NCI-H1417 treated with DMSO at 0.1 percent for 48 hours (cell line): Measurements from ENCODE around the gene ASPDH.
A peak's percentile ranks its signal among the peaks of the same experiment; 100 is the strongest.

ENCODE experiments used
- DNase-seq: peaks from one replicate; lab custom pipeline; 2025; lab: John Stamatoyannopoulos, UW

ASPDH gene

DNA sequence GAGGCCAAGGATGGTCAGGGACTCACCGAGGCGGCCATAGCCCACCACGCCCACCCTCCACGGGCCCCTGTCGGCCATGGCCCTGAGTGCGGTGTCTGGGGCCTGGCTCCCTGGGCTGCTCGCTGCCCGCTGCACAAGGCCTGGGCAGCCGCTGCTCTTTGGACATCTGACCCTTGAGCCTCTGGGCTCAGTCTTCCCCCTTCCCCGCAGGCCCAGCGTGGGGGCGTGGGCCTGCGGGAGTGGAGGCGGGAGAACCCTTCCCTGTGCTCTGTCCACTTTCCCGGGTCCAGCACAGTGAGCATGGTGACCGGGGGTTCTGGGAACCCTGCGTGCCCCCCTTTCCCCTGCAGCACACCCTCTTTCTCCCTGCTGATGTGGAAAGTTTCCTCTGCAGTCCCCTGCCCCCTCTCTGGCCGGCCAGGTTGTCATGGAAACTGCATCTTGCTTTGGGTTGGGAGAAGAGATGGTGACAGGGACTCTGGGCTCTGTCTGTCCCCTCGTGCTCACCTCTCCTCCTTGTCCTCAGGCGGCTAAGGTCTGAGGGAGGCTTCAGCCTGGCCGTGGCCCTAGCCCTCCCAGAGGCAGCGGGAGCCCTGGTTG is at the start of gene ASPDH:
Gene ASPDH, minus strand, starts transcription at position 168 of the 600 bp plus-strand sequence. Its CDS starts 90 bp downstream, at position 78.
- no peak for DNase-seq

DNA sequence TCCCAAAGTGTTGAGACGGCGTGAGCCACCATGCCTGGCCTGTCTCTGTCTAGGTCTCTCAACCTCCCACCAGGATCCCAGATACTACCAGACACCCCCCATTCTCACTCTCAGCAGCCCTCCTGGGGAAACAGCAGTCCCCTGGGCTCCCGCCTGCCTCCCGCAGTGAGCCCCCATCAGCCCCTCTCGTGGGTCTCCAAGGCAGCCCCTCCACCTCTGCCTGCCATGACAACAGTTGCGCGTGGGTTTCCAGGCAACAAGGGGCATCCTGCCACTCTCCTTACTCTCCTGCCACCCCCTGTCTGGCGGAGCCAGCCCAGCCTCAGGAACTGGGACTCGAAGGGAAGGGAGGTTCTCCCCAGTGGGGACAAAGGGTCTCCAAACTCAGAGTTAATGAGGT is 49.3 kb upstream of the ASPDH start:
- no peak for DNase-seq

DNA sequence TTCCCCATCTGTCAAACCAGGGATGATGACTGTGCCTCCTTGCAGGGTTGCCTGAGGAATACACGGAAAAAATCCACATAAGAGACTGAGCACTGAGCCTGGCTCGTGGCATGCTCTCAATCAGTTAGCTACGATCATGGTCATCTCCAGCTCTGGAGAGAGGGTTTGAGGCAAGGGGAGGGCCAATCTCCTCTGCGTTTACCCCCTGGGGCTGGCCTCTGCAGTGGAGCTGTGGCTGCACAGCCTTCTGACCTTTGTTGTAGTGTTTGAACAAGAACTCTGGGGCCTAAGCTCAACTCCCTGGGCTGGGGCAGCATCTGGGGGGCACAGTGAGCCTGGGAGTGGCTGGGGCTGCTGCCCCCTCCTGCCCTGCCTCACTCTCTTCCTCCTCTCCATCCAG is 48.6 kb upstream of the ASPDH start:
- no peak for DNase-seq

DNA sequence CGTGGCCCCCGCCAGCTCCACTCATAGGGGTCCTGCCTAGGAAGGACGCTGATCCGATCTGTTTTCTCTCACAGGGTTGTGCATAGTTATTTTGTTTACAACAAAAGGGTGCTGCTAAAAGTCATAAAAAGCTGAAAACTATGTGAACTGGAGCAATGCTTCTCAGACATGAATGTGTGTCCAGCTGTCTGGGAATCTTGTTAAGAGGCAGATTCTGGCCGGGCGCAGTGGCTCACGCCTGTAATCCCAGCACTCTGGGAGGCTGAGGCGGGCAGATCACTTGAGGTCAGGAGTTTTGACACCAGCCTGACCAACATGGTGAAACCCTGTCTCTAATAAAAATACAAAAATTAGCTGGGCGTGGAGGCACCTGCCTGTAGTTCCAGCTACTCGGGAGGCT is 45.9 kb upstream of the ASPDH start:
- DNase-seq: no peak

DNA sequence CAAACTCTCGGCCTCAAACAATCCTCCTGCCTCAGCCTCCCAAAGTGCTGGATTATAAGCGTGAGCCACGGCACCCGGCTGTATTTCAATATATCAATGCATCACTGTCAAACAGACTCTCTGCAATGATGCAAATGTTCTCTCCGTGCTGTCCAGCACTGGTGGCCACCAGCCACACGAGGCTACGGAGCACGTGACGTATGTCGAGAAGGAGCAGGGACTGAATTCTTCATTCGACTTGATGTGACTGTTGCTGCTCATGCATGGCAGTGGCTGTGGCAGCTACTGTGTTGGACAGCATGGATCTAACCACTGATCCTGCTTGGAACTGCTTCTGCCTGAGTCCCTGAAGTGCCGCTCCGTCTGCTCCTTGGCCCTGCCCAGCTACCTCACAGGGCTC is 44.7 kb upstream of the ASPDH start:
- no peak for DNase-seq

DNA sequence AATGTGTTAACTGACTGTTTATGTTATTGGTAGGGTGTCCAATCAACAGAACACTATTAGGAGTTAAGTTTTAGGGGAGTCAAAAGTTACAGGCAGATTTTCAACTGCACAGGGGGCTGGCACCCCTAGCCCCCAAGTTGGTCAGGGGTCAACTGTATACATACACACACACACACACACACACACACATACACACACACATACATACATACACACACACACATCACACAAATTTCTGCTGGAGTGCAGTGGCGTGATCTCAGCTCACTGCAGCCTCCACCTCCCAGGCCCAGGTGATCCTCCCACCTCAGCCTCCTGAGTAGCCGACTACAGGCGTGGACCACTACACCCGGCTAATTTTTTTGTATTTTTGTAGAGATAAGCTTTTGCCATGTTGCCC is 44.3 kb upstream of the ASPDH start:
- DNase-seq: no peak

DNA sequence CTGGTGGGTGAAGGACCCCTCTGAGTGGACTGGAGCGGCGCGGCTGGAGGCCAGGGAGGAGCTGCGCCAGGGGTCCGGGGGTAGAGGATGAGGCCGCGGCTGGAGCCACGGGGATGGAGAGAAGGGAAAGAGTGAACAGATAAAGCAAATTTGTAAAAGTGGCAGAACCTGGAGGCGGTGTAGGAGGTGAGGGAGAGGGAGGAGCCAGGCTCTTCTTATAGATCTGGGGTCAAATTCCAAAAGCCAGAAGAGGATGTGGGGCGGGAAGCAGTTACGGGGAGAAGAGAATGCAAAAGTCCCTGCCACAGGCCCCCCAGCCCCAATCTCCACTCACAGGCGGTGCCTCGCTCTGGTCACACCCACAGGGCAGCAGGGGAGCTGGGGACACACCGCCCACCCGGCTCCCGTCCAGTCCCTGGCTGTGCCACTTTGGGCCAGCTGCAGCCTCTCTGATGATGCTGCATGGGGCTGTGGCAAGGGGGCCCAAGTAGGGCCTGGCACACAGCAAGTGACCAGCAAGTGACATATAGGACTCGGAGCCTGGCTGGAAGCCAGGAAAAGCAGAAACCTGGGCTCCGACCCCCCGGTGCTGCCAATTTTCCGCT is 43.4 kb upstream of the ASPDH start:
- DNase-seq: no peak

DNA sequence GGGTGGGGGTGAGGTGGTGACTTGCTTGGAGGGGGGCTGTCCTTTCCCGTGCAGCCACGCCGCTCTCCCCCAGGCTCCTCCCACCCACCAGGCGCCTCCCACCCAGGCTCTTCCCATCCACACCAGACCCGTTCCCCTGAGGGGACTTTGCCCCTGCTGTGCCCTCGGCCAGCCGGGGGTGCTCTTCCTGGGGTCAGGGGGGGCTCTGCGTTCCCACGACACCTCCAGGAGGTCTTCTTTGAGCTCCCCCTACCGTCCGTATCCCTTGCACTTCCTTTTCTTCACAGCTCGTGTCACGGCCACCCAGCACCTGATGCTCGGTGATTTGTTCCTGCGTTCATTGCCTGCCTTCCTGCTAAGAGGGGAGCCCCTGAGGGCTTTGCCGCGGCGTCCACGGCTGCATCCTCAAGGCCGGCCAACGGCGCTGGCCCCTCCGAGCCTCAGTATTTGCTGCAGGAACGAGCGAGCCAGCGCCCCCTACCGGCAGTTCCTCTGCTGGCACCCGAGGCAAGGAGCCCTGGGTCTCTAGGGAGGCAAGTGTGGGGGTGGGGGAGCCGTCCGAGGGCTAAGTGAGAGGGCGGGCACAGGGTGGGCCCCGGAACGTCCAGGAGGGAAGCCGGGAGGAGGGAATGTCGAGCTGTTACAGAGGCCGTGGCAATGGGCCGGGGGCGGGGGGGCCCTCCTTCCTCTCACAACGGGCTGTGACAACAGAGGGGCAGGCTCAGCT is 42.7 kb upstream of the ASPDH start:
- peak; percentile 27 for DNase-seq

DNA sequence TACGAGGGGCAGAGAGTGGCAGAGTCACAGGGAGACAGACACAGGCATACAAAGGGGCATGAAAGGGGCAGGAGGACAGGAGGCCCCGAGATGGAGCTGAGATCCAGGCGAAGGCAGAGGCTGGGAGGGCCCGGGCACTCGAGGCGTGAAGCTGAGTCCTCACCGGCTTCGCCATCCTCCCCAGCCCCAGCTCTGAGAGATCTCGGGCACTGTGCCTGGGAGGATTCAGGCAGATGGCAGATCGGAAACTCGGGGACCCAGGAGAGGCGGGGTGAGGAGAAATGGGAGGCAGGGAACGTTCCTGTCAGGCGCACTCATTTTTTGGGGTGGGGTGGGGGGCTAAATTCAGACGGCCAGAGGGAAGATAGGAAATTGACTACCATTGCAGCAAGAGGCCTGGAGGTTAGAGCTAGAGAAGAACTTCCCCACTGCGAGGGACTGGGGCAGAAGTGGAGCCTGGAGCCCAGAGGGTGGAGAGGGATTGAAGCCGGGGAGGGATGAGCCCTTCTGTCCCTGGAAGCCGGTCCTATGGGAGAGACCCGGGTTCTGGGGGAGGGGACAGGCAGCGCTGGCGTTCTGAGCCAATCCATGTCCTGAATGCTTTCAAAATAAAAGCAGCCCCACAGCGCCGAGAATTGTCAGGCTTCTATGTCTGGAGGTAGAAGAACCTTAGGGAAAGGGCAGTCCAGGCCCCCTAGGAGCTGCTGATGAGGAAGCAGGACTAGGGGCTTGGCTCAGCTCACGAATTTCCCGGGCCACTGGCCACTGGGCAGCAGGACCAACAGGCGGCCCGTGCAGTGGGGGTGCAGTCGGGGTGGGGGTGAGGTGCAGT is 42.0 kb upstream of the ASPDH start:
- DNase-seq: no peak

DNA sequence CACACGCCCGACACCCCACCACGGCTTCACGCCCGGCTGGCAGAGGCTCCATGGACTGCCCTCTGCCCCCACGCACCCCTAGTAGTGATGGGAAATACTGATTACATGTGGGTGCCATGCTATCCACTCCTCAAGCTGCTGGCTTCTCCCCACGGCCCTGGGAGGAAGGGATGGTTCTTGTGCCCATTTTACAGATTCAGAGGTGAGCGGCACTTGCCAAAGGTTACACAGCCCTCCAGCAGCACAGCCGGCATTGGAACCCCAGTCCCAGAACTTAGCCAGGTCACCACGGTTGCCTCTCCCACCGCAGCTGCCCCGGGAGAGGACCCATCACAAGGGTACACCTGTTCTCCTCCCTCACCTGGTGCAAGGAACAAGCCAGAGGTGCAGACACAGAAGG is 41.3 kb upstream of the ASPDH start:
- DNase-seq: no peak

DNA sequence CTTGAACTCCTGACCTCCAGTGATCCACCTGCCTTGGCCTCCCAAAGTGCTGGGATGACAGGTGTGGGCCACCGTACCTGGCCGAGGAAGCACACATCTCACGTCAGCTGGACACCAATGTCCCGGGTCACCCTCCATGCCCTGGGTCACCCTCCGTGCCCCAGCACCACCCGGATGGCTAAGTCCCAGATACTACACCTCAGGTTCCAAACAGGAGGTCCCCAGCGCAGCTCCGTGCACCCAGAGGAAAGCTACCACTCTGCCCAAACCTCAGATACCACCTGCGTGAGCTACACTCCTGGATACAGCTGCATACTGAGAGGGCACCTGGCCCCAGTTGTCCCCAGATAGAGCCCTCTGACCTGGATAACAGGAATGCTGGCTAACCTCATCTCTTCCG is 40.5 kb upstream of the ASPDH start:
- DNase-seq: no peak

DNA sequence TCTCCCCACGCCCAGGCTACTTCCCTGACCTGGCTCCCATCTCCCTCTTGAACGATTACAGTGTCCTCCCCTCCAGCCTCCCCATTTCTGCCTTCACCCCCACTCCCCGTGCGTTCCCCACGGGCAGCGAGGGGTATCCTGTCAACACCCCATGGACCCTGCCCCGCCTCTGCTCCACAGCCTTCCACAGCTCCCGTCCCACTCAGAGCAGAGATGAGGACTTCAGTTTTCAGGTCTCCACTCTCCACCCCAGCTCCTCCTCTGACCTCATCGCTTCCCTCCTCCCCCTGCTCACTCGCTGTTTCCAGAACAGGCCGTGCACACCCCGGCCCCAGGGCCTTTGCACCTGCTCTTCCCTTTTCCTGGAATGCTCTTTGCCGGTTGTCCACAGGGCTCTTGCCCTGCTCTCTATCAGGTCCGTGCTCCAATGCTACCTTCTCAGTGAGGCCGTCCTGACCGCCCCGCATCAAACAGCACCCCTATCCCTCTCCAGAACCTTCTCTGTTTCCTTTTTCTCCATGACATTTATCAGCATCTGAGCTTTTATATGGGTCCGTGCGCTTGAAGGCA is 39.5 kb upstream of the ASPDH start:
- no peak for DNase-seq

DNA sequence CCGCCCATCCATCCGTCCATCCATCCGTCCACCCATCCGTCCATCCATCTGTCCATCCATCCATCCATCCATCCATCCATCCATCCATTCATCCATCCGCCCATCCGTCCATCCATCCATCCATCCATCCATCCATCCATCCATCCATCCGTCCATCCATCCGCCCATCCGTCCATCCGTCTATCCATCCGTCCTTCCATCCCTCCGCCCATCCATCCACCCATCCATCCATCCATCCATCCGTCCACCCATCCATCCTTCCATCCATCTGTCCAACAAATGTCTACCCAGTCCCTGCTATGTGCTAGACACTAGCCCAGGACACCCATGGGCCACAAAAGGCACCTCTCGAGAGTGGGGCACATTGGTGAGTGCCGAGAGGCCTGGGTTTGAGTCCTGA is 38.8 kb upstream of the ASPDH start:
- no peak for DNase-seq

DNA sequence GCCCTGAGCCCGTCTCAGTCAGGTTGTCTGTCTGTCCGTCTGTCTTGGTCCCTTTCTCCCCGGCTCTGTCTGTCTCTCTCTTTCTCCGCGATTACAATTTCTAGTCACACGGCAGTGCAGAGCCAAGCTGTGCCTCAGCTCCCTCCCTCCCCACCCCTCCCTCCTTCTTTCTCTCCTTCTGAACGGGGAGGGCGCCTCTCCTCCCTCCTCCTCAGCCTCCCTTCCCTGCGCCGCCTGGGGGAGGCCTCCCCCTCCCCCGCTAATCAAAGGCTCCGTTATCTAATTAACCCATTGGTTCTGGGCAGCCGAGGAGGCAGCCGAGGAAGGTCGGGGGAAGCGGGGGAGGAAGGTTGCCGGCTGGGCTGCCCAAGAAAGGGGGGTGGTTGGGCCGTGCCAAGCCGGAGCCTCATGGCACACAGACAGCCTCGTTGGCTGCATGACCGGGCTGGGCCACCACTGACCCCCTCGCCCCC is 38.0 kb upstream of the ASPDH start:
- DNase-seq: no peak

DNA sequence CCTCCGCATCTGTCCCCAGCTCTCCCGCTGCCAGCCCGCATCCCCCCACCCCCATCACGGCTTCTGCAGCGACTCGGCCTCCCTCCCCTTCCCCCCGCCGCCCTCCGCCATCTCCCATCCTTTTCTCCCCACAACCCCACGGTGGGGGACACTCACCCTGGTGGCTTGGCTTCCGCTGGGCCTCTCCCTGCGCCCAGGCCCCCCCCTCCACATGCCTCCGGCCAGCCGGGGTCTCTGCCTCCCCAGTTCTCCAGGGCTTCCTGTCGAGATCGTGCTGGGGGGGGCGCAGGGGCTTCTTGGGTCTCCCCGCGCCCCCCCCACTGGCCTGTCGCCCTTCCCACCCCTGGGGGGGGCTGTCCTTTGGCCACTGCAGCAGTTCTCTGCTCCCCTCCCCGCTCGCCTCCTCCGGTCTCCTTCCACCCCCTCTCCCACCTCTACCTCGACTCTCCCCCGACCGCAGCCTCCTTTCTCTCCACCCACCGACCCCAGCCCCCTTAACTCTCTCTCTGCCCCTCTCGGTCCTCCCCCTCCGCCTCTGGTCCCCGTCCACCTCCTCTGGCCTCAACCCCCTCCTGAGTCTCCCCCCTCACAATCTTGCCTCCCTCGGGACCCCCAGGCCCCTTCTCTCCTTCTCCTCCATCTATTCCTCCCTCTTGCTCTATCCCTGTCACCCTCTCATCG is 37.5 kb upstream of the ASPDH start:
- DNase-seq: no peak

DNA sequence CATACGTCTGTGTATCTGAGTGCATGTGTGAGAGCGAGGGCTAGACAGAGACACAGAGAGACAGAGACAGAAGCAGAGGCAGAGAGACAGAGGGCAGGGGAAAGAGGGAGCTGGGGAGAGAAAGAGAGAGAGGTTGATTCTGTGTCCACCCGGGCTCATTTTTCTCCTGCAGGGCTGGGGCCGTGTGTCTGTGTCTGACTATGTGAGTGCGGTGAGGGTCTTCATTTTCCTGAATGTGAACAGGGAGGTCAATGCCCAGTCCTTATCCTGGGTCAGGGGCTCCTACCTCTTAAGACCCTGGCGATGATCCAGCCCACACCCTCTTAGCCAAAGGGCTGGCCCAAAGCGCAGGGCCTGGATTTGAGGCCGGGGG is 36.9 kb upstream of the ASPDH start:
- no peak for DNase-seq

DNA sequence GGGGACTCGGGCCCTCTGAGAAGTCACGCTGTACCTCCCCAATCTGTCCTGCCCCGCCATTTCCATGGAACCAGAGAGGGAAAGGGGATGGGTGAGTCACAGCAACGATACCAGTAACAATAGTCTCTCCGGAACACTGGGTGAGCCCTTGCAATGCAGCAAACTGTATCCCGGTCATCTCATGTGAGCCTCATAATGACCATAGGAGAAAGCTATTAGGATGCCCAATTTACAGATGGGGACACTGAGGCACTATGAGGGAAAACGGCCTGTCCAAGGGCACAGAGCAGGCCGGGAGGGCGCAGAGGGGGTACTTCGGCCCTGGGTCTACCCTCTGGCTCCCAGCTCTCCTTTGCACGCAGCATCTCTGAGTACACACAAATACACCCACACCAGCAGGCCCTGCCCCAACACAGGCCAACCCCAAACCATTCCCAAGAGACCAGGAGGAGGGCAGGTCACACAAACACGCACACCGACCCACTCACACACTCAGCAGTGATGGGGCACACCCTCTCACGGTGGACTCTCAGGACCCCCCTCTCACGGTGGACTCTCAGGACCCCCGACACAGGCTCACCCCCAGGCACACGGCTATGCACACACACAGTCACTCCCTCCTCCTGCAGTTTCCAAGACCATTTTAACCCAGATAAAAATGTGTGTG is 36.3 kb upstream of the ASPDH start:
- DNase-seq: no peak

DNA sequence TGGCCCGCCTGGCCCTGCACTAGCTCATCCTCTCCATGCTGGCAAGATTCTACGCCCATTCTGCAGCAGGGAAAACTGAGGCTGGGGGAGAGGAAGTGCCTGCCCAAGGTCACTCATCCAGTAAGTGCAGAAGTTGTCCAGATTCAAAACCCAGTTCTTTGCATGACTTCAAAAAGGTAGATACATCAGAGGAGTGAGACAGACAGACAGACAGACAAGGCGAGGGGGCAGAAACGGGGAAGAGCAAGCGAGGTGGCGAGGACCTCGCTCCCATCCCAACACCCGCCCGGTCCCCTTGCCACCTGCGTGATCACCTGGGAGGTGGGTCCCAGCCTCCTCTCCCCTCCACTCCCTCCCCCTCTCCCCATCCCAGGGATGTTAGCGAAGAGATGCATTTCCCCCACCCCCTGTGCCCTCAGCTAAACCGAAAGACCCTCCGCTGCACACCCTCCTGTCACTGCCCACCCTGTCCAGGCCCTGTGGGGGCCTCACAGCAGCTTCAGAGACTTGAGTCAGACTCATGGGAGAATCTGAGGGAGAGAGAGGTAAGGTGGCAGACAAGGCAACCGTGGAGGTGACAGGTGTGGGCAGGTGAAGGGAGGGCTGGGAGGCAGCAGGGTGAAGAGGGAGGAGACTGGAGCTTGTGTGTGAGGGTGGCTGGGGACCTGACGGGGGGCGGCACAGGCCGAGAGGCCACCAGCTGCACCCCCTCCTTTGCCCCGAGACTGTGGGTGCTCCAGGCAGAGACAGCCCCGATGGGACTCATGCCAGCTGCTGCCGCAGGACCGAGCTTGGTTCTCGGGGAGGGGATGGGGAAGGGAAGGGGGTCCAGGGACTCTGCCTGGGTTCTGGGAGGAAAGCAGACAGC is 35.6 kb upstream of the ASPDH start:
- DNase-seq: no peak

DNA sequence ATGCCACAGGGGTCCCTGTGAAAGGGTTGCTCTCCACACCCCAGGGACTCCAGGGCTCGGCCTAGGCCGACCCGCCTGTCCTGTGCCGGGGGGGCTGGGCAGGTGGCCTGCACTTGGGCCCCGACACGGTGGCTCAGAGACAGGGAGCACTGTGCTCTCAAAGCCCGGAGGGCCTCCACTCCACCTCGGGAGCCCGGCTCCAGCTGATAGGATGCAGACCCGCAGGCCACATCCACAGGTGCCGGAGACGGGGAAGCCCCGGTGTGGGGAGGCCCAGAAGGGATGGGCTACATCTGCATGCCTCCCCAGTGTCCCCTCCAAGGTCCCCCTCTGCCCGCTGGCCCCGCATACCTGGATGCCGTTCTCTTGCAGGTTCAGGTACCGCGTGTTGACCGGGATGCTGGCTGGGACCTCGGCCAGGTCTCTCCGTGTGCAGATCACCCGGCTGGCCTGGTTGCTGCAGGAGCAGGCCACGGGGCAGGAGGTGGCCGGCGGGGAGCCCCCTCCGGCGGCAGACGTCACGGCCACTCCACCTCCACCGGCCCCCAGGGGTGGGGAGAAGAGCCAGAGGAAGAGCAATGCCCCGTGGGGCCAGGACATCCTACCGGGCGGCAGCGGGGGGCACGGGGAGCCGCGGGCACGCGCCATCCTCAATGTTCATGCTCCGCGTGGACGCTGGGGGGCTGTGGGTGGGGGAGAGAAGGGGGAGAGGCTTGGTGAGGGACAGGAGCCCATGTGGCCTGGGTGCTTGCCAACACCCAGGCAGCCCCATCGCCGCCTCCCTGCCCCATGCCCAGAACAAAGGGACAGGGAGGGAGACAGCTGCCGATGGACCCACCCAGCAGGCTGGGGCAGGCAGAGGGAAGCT is 34.7 kb upstream of the ASPDH start:
- no peak for DNase-seq
